ENCODE results near the gene ANKLE2.
"Not testable (repeated sequence)": the region's sequence is repeated elsewhere in the genome, so short reads cannot be mapped to it uniquely, and the experiment has no call there.

Gene ANKLE2

GRCh38 chr12:132761032-132761920 lies at the start of gene ANKLE2:
TSS of gene ANKLE2 (minus strand) at chr12:132761832. CDS start at chr12:132761798, 34 bp downstream.
- peak; percentile 24 for DNase-seq

DNA sequence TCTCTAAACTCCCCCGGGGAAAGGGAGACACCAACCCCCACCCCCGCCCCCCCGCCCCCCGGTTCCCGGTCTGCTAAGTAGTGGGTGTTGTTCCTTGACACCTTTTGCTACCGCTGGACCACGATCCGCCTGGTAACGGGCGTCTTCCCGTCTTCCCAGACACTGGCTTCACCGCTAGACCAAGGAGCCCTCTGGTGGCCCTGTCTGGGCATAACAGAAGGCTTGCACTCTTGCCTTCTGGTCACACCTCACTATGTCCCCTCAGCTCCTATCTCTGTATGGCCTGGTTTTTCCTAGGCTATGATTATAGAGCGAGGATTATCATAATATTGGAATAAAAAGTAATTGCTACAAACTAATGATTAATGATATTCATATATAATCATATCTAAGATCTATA lies 47.8 kb upstream of the ANKLE2 start:
- DNase-seq: not testable (repeated sequence)

DNA sequence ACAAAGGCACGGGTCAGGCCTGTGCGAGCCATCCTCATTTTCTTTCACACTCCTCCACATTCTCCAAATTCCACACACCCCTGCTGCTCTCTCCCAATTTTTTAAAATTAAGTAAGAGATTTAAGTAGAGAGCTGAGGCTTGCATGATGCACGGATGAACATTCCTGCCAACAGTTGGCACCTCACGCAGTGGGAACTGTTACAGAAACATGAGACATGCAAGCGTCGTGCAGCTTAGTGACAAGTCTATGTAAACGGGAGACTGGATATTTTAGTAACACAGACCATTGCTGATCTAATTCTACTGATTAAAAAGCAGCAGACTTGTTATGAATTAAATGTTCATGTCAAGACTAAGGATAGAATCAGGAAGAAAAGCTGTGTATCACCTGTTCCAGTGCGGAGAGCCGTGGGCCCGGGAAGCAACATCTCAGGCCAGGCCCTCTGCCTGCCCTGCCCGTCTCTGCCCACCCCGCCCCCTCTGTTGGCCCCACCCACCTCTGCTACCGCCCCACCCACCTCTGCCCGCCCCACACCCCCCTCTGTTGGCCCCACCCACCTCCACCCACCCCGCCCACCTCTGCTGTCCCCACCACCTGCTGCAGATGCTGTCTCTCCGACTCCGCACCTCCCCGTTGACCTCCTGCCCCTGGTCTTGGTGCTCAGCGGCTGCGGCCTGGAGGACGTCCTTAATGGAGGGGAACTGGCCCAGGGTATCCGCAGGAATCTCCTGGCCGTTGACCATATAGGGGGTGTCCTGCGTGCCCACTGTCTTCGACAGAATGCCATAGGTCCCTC lies 45.9 kb upstream of the ANKLE2 start:
- no peak for DNase-seq

DNA sequence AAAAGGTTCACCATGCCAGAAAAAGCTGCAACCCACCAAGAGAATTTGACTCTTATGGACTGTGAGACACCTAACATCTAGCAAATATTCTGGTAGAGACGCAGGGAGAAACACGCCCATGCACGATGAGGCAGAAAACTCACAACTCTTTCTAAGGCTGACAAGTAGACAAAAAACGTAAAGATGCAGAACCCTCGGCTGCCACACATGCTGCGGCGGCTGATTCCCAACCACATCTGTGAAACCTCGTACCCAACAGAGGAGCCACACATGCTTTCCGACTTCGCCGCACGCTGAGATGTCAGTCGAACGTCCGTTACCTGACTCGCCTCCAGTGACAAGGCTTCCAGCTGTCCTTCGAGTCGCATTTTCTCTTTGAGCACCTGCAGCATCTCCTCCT lies 45.2 kb upstream of the ANKLE2 start:
- DNase-seq: no peak

GRCh38 chr12:132804426-132804861 lies 42.8 kb upstream of the ANKLE2 start:
- no peak for DNase-seq

- no peak for DNase-seq
These were observed 42.3 kb upstream of the ANKLE2 start for GRCh38 chr12:132803888-132804287.

DNA sequence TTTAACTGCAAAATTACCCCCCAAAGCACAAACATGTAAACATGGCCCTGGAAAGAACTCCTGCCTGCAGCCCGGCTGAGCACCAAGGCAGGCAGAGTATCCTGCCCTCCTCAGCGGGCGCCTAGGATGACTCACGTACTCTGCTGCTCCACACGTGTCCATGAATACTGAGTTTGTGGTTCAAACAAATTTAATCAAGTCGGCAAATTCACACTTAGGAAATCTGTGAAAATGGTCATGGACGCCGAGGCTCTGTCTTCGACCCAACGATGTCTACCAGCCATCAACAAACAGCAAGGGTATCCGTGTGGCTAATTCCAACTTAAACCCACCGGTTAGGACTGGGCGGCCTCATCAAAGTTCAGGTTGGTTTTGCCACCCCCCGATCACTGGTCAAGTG lies 41.5 kb upstream of the ANKLE2 start:
- DNase-seq: no peak

DNA sequence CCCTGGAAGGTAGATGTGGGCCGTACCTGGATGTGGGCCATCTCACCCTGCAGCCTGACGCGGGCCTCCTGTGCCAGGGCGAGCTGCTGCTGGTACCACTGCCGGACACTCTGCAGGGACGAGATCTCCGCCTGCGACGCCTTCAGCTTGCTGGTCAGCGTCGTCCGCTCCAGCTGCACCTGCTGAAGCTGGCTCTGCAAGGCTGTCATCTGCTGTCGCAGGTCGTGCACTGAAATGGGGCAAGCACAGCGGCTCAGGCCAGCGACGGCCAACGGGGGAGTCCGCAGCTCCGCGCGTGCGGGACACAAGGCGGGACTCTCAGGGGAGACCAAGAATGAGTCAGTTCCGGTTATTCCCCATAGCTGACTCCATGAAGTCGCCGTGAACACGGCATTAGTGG lies 40.1 kb upstream of the ANKLE2 start:
- no peak for DNase-seq

GRCh38 chr12:132798836-132799235 lies 37.2 kb upstream of the ANKLE2 start:
- no peak for DNase-seq

DNA sequence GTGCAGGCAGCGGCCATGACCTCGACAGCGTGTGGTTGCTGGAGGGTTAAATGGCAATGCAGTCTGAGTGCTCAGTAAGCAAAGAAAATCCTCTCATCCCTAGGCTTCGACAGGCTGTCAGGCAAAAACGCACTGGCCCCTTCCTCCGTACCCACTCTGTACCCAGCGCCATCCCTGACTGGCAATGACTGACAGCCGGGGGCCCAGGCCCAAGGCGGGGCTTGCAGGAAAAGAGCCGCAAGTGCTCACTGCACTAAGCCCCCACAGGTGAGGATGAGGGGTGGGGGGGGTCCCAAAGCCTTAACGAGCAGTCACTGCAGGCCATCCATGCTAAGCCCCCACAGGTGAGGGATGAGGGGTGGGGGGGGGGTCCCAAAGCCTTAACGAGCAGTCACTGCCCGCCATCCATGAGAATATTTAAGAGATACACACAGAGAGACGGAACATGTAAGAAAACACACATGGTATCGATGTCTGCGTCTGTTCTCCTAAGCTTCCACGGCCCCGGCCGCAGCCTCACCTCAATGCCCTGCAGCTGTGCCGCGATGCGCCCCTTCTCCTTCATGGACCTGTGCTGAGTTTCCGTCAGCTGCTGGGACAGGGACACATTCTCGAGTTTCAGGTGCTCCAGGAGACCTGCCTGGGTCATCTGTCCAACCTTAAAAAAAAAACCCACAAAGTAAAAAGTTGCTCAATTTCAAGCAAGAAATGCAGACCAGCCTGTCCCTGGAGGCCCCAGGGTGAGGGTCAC lies 36.4 kb upstream of the ANKLE2 start:
- DNase-seq: no peak

DNA sequence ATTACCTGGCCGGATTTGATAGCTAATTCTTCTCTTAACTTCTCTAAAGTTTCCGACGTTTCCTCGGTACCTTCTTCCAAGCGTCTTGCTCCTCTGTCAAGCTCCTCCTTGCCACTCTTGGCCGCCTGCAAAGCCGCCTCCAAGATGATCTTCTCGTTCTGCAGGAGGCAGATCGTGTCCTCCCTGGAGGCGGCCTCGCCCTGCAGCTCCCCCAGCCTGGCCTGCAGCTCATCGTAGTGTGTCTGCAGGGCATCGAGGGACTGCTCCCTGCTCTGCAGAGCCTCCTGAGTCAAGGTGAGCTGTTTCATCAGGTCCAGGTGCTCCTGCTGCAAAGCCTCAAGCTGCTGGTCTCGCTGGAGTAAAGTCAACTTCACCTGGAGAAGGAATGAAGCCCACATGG lies 34.2 kb upstream of the ANKLE2 start:
- DNase-seq: no peak

- DNase-seq: not testable (repeated sequence)
These were observed 30.3 kb upstream of the ANKLE2 start for GRCh38 chr12:132791940-132792339.

GRCh38 chr12:132789099-132789471 lies 27.5 kb upstream of the ANKLE2 start:
- no peak for DNase-seq

DNA sequence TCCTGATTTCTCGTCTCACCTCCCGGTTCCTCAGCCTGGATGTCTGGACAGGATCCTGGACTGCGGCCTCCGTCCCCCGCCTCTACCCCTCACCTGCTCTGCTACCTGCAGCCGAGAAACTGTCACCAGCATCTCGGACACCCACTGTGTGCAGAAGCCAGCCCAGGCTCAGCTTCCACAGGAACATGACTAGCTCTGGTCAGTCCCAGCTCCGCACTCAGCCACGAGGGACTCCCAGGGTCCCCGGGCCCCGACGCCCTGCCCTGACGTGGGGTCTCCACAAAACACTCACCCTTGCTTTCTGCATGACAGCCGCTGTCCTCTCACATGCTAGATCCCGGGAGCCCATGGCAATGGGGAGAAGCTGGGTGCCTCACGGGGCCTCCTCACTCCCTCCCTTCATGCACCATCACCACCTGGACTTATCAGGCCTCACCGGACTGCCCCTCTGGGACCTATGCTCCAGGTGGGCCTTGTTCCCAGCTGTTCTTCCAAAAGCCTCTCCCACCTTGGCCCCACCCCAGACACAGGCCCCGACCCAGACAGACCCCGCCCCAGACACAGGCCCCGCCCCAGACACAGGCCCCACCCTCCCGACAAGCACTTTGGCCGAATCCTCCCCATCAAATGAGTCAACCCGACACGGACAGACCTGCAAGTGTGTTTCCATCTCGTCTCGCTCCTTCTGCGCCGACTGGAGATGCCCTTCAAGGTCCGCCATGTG lies 26.9 kb upstream of the ANKLE2 start:
- no peak for DNase-seq

DNA sequence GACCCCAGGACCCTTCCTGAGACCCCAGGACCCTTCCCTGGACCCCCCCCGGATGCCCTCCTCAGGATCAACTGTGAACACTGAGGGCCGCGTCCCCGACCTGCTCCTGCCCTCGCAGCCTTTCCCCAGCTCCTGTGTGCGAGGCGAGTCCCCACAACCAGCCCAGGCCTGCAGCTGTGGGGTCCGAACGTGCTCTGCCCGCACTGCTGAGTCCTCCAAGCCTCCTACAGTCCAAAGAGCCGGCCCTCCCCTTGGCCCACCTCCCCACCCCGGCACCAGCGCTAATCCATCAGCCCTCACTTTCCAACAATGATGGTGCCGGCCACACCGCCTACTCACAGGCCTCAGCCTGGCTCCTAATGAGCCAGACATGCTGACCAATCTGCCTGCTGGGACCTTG lies 26.2 kb upstream of the ANKLE2 start:
- DNase-seq: no peak

DNA sequence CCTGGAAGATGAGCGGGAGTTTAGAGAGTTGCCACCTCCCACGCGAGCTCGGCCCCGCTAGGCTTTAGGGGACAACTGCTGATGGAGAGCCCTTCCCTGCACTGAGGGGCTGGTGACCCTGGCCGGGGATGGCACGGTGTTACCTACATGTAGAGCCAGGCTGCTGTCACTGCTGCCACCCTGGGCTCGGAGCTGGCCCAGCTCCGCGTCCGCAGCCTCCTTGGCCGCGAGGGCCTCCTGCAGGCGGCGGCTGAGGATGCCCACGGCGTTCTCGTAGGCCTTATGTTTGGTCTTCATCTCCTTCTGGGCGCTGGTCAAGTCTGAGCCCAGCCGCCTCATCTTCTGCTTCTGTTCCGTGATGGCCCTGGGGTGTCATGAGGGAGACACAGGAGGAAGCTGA lies 24.6 kb upstream of the ANKLE2 start:
- DNase-seq: no peak

DNA sequence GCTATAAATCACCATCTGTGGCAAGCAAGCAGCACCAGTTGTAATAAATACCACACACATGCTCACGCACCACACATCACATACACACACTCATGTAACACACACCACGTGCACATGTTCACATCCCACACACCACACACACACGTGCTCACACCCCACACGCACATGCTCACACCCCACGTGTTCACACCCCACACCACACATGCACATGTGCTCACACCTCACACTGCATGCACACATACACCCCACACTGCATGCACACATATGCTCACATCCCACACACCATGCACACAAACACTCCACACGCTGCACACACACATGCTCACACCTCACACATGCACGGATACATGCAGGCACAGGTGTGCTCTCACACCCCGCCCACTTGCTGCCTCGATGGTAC lies 22.9 kb upstream of the ANKLE2 start:
- DNase-seq: no peak

DNA sequence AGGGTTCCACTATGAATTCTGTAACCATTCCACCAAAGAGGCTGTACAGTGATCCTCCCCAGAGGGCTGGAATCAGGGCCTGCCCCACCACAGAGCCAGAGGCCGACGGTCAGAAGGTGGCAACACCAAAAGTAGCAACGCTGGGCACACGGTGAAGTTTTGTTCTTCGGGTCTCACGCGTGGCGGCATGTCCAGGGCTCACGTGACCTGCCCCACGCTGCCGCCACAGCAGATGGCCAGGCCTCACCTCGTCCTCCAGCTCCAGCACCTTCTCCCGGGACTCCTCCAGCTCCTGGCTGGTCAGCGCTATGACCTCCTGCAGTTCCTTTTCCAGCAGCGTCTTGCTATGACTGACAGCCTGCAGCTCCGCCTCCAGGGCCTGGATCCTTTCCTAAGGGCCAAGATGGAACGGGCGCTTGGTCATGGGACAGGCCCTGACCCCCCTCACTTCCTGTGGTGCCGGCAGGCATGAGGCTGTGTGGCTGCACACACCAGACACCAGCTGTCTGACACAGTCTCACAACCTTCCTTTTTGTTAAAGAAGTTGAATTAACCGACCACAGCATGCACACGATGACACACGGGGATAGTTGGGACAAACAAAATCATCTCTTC lies 22.4 kb upstream of the ANKLE2 start:
- no peak for DNase-seq

- DNase-seq: no peak
These were observed 20.3 kb upstream of the ANKLE2 start for GRCh38 chr12:132781938-132782337.

DNA sequence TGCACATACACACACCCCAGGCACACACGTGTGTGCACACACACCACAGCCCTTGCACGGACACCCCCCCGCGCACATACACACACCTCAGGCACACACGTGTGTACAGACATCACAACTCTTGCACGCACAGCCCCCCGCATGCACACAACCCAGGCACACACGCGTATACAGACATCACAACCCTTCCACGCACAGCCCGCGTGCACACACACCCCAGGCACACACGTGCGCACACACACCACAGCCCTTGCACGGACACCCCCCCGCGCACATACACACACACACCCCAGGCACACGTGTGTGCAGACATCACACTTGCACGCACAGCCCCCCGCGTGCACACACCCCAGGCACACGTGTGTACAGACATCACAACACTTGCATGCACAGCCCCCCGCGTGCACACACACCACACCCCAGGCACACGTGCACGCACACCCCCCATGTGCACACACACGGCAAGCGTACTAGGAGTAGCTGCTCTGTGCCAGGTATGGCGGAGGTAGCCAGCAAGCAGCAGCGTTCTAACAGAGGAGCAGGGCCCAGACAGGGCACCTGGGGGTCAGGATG lies 18.2 kb upstream of the ANKLE2 start:
- no peak for DNase-seq

DNA sequence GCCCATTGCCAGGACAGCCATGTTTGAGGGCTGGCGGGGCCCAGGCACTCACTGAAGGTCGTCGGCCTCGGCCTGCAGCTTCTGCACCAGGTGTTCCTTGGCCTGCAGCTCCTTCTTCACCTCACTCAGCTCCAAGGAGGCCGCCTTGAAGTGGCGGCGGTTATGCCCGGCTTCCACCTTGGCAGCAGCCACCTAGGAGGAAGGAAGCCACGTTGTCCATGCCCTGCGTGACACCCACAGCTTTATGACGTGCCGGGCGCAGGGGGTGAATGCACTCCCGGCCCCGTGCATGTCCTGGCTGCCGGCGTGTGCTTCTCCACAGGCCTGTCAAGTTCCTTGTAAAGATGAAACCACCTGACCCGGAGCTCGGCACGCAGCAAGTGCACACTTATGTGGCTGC lies 16.0 kb upstream of the ANKLE2 start:
- DNase-seq: no peak

Measured in GOT3 (cell line).